Cardiac muscle cell (in vitro differentiated cells and primary cell): Measurements from ENCODE around the gene CTNND2. TPM values are rescaled to one million over a fixed set of nuclear protein-coding genes. Genes with fewer than 3 reads are reported as not detected.

ENCODE experiments used
- DNase-seq, 2 donors: peaks; one replicate each; pipeline versions ENCODE4 v3.0.0 to v3.0.0-alpha.2; 2010 to 2017; ENCODE audit warnings: low read depth in 1 of 2, low spot score in 1 of 2
- H3K27ac ChIP-seq: fragments of 200-600 bp; sonication (generic); 2 replicates; pipeline ENCODE4 v1.5.1; 2016
- H3K27me3 ChIP-seq: fragments of 200-600 bp; sonication (generic); 2 replicates; pipeline ENCODE4 v1.6.0; 2016; ENCODE audit warnings: control low read depth
- H3K36me3 ChIP-seq: fragments of 200-600 bp; sonication (generic); 2 replicates; pipeline ENCODE4 v1.5.1; 2016; ENCODE audit warnings: control low read depth
- H3K4me1 ChIP-seq: fragments of 200-600 bp; sonication (generic); 2 replicates; pipeline ENCODE4 v1.8.1; 2017; ENCODE audit warnings: low read depth, mild to moderate bottlenecking, mixed run types
- H3K4me3 ChIP-seq: fragments of 200-600 bp; sonication (generic); 2 replicates; pipeline ENCODE4 v1.5.1; 2016; ENCODE audit warnings: mild to moderate bottlenecking
- H3K9me3 ChIP-seq: fragments of 200-600 bp; sonication (generic); 2 replicates; pipeline ENCODE4 v1.5.1; 2017; ENCODE audit warnings: low read depth, mild to moderate bottlenecking, control low read depth
- polyA plus RNA-seq: library from polyadenylated mRNA; unstranded; fragments of >200 nt; fragmentation: Nextera tagmentation; extraction: Ambion mirVana; gene quantifications from 2 replicates; pipeline ENCODE4 v1.2.1, GENCODE V29; 2016
- total RNA-seq: library from RNA; depleted of rRNA; stranded (reverse); fragments of >200 nt; gene quantifications from 2 replicates; pipeline ENCODE4 v1.2.3, GENCODE V29; 2016
- TF ChIP-seq, protein P1 (sequence below): IDR thresholded peaks from 2 replicates; pipeline ENCODE4 v1.5.1; 2012; ENCODE audit warnings: low read depth, mild to moderate bottlenecking, low read length

Gene CTNND2
- total and polyA plus RNA-seq, 2 experiments from 2014 or later: 11.0 to 12.7 TPM

GRCh38 chr5:10964806-10965205, 939.4 kb downstream of the CTNND2 start:
- H3K27ac ChIP-seq: no peak overlapping the region
- no peaks in the 10 kb centered on the region for H3K27me3 ChIP-seq
- H3K9me3 ChIP-seq: no peaks in the 10 kb centered on the region
- peaks cover 4% of the 10 kb centered on the region for H3K4me1 ChIP-seq
- TF ChIP-seq, protein P1, sequence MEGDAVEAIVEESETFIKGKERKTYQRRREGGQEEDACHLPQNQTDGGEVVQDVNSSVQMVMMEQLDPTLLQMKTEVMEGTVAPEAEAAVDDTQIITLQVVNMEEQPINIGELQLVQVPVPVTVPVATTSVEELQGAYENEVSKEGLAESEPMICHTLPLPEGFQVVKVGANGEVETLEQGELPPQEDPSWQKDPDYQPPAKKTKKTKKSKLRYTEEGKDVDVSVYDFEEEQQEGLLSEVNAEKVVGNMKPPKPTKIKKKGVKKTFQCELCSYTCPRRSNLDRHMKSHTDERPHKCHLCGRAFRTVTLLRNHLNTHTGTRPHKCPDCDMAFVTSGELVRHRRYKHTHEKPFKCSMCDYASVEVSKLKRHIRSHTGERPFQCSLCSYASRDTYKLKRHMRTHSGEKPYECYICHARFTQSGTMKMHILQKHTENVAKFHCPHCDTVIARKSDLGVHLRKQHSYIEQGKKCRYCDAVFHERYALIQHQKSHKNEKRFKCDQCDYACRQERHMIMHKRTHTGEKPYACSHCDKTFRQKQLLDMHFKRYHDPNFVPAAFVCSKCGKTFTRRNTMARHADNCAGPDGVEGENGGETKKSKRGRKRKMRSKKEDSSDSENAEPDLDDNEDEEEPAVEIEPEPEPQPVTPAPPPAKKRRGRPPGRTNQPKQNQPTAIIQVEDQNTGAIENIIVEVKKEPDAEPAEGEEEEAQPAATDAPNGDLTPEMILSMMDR: no peak
- DNase-seq: peak in 1 of 2 donors; percentile 20
- no peak overlapping the region for H3K4me3 ChIP-seq
- H3K36me3 ChIP-seq: no peaks in the 10 kb centered on the region

DNA sequence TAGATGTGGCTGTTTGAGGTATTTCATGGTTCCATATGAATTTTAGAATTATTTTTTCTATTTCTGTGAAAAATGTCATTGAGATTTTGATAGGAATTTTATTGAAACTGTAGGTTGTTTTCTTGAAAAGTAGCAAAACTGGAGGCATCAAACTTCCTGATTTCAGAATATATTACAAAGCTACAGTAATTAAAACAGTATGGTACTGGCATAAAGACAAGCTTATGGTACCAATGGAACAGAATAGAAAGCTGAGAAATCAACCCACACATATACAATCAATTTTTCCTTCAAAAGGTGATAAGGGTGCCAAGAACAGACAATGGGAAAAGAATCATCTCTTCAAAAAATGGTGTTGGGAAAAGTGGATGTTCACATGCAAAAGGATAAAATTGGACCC, 945.5 kb downstream of the CTNND2 start:
- Histone ChIP-seq H3K27me3 (no peaks in the 10 kb centered on the region), H3K4me1 (no peaks in the 10 kb centered on the region), H3K36me3 (no peaks in the 10 kb centered on the region), H3K9me3 (no peaks in the 10 kb centered on the region), H3K4me3 (no peak overlapping the region), H3K27ac (no peak overlapping the region)
- TF ChIP-seq, protein P1: no peak
- DNase-seq: no peak

DNA sequence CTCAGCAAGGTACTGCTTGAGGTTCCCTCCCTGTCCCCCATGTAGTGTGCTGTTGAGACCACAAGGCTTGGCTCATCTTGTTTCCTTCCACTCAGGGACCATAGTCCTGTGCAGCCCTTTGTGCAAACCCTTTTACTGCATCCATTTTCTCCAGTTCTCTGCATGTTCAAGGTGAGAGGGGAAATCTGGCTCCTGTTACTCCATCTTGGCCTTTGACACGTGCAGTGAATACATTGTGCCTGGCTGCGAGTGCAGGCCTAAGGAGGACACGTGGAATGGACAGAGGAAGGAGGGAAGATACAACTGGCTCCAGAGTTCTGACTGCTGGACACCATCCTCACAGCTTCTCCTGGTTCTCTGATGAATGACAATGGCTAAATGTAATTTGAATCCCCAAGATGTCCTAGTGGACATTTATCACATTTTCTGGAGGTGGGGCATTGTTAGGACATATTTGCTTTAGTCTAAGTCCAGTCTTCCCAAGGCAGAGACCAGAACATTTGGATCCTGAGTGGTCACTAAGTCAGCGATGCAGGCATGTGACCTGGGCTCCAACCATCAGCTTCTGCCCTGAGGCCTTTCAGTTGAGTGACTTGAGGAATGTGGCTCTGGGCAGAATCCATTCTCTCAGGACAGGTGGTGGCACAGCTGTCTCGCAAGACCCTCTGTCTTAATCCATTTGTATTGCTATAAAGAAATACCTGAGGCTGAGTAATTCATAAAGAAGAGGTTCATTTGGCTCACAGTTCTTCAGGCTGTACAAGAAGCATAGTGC, 954.2 kb downstream of the CTNND2 start:
- H3K27ac ChIP-seq: no peak overlapping the region

DNA sequence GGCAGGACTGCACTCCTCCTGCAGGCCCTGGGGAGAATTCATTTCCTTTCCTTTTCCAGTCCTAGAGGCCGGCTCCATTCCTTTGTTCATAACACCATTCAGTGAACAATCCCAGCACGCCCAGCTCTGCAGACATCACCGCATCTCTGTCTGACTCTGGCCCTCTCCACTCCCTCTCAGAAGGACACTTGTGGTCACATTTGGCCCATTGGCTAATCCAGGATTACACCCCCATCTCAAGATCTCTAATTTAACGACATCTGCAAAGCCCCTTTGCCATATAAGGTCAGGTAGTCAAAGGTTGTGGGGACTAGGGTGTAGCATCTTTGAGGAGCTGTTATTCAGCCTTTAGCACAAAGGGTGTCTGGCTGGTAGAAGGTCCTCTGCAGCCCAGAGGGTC, 958.2 kb downstream of the CTNND2 start:
- Histone ChIP-seq H3K27me3 (no peaks in the 10 kb centered on the region), H3K4me1 (no peaks in the 10 kb centered on the region), H3K27ac (no peak overlapping the region), H3K36me3 (no peaks in the 10 kb centered on the region), H3K4me3 (no peak overlapping the region), H3K9me3 (no peaks in the 10 kb centered on the region)
- DNase-seq: no peak
- TF ChIP-seq, protein P1: no peak

More for the DNA sequence above, 954.2 kb downstream of the CTNND2 start:
- no peak for DNase-seq
- Histone ChIP-seq H3K4me1 (no peaks in the 10 kb centered on the region), H3K4me3 (no peak overlapping the region), H3K9me3 (no peaks in the 10 kb centered on the region), H3K27me3 (no peaks in the 10 kb centered on the region), H3K36me3 (no peaks in the 10 kb centered on the region)
- TF ChIP-seq, protein P1: no peak

GRCh38 chr5:10941900-10942299, 962.3 kb downstream of the CTNND2 start:
- TF ChIP-seq, protein P1: no peak
- no peaks in the 10 kb centered on the region for H3K9me3 ChIP-seq
- no peaks in the 10 kb centered on the region for H3K36me3 ChIP-seq
- H3K4me3 ChIP-seq: no peak overlapping the region
- H3K27me3 ChIP-seq: no peaks in the 10 kb centered on the region
- no peaks in the 10 kb centered on the region for H3K4me1 ChIP-seq
- no peak overlapping the region for H3K27ac ChIP-seq
- no peak for DNase-seq
